Fibroblast of lung (primary cell): ENCODE results near the gene NBEA. TPM values are rescaled to one million over a fixed set of nuclear protein-coding genes. Genes with fewer than 3 reads are reported as not detected.
A peak's percentile ranks its signal among the peaks of the same experiment; 100 is the strongest.

Experiments used
- DNase-seq, 2 donors: peaks; one replicate each; pipeline versions ENCODE4 v3.0.0 to v3.0.0-alpha.2; 2010; ENCODE audit warnings: low read depth in 2 of 2
- H2AFZ ChIP-seq: 2 replicates; pipeline ENCODE4 v1.5.1; 2012; ENCODE audit warnings: low read length, control low read depth, inconsistent platforms
- H3K27ac ChIP-seq: 2 replicates; pipeline ENCODE4 v1.5.1; 2011; ENCODE audit warnings: low read length, control low read depth; ENCODE audit not compliant: insufficient read depth
- H3K27me3 ChIP-seq: 2 replicates; pipeline ENCODE4 v1.5.1; 2011; ENCODE audit warnings: mild to moderate bottlenecking, low read length; ENCODE audit not compliant: control insufficient read depth, insufficient read depth
- H3K36me3 ChIP-seq: 2 replicates; pipeline ENCODE4 v1.5.1; 2011; ENCODE audit warnings: low read length; ENCODE audit not compliant: control insufficient read depth, insufficient read depth
- H3K4me1 ChIP-seq: 2 replicates; pipeline ENCODE4 v1.5.1; 2011; ENCODE audit warnings: low read length; ENCODE audit not compliant: control insufficient read depth, insufficient read depth; ENCODE audit errors: extremely low read depth
- H3K4me2 ChIP-seq: 2 replicates; pipeline ENCODE4 v1.5.1; 2011; ENCODE audit warnings: low read length, control low read depth; ENCODE audit not compliant: insufficient read depth; ENCODE audit errors: extremely low read depth
- H3K4me3 ChIP-seq, 4 experiments: fragments of 200-600 bp in 1 of 4; sonication (generic) in 1 of 4; replicated peaks in 1 of 4; 2 replicates each; pipeline ENCODE4 v1.5.1; 2011 to 2016; ENCODE audit warnings: low read length in 4 of 4, low read depth in 3 of 4, mild to moderate bottlenecking in 3 of 4, control low read depth in 2 of 4, inconsistent platforms in 1 of 4, mixed read lengths in 1 of 4; ENCODE audit not compliant: insufficient read depth in 1 of 4; ENCODE audit errors: control extremely low read depth in 1 of 4
- H3K79me2 ChIP-seq: 2 replicates; pipeline ENCODE4 v1.5.1; 2012; ENCODE audit warnings: mild to moderate bottlenecking, low read length, inconsistent platforms; ENCODE audit not compliant: control insufficient read depth, insufficient read depth
- H3K9ac ChIP-seq: 2 replicates; pipeline ENCODE4 v1.5.1; 2011; ENCODE audit warnings: mild to moderate bottlenecking, low read length, control low read depth; ENCODE audit not compliant: insufficient read depth
- H3K9me3 ChIP-seq: 2 replicates; pipeline ENCODE4 v1.5.1; 2012; ENCODE audit warnings: low read depth, low read length; ENCODE audit not compliant: control insufficient read depth, insufficient read depth
- H4K20me1 ChIP-seq: 2 replicates; pipeline ENCODE4 v1.5.1; 2011; ENCODE audit warnings: low read length; ENCODE audit not compliant: control insufficient read depth, insufficient read depth; ENCODE audit errors: extremely low read depth
- EZH2 ChIP-seq: IDR thresholded peaks from 2 replicates; pipeline ENCODE4 v1.5.1; 2012; ENCODE audit warnings: low read length, control low read depth, mild to moderate bottlenecking; ENCODE audit errors: missing control alignments
- polyA plus RNA-seq, 2 donors: library from polyadenylated mRNA; depleted of rRNA in 1 of 2; stranded (reverse) in 1 of 2; unstranded in 1 of 2; fragments of >200 nt; gene quantifications; 2 replicates each; pipeline ENCODE4 v1.2.1, GENCODE V29; 2011 to 2012; ENCODE audit warnings: missing spikeins in 1 of 2
- total RNA-seq: library from RNA; depleted of rRNA; stranded (reverse); fragments of >200 nt; gene quantifications from 2 replicates; pipeline ENCODE4 v1.2.1, GENCODE V29; 2014
- TF ChIP-seq, protein P1 (sequence below), 2 donors: IDR thresholded peaks in 1 of 2; conservative IDR thresholded peaks in 1 of 2; 1 replicate in 1 of 2; 2 replicates in 1 of 2; pipeline ENCODE4 v1.5.1; 2011 to 2012; ENCODE audit warnings: low read length in 2 of 2, control low read depth in 1 of 2, inconsistent platforms in 1 of 2, low read depth in 1 of 2, mild to moderate bottlenecking in 1 of 2

NBEA gene
- total and polyA plus RNA-seq, 2 donors (not counting 1 experiment from before 2014, with no cell fraction given) = 3.6 to 7.8 TPM

DNA sequence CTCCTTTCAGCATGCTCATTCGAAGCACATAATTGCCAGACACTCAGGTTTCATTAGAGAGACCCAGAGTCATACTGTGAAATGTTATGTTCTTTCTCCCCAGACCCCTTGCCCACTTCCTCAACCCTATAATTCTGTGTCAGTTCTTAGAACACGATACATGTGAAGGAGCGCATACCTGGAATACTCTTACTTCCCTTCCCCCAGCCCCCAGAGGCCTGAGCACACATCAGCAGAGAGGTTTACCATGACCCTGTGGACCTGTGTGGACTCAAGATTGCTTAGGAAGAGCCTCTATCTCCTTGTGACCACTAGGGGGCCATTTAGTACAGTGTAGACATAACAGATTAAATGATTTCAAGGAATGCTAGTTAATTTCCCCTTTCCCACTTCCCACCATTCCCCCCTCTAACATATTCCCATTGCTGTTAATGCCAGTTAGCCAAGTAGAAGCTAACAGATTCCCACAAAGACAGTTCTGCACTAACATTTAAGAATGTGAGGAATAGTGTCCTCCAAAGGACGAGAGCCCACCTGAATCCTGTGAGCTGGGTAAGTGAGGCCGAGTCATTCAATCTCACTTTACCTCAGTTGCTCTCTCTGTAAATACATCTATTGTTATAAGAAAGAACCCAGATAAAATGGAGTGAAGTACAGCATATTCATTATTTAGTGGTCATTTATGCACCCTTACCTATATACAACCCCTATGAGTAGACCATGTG lies 688.6 kb downstream of the NBEA start:
- Histone ChIP-seq H2AFZ (no peak overlapping the region), H3K9me3 (no peaks in the 10 kb centered on the region), H3K9ac (no peak overlapping the region), H3K4me3 (no peak overlapping the region), H4K20me1 (no peaks in the 10 kb centered on the region), H3K79me2 (no peaks in the 10 kb centered on the region), H3K27me3 (no peaks in the 10 kb centered on the region), H3K27ac (no peak overlapping the region), H3K4me2 (no peak overlapping the region), H3K4me1 (no peaks in the 10 kb centered on the region), H3K36me3 (no peaks in the 10 kb centered on the region)
- TF ChIP-seq, protein P1, sequence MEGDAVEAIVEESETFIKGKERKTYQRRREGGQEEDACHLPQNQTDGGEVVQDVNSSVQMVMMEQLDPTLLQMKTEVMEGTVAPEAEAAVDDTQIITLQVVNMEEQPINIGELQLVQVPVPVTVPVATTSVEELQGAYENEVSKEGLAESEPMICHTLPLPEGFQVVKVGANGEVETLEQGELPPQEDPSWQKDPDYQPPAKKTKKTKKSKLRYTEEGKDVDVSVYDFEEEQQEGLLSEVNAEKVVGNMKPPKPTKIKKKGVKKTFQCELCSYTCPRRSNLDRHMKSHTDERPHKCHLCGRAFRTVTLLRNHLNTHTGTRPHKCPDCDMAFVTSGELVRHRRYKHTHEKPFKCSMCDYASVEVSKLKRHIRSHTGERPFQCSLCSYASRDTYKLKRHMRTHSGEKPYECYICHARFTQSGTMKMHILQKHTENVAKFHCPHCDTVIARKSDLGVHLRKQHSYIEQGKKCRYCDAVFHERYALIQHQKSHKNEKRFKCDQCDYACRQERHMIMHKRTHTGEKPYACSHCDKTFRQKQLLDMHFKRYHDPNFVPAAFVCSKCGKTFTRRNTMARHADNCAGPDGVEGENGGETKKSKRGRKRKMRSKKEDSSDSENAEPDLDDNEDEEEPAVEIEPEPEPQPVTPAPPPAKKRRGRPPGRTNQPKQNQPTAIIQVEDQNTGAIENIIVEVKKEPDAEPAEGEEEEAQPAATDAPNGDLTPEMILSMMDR (conservative IDR thresholded peaks at IDR 0.05 in 1 of 2, IDR thresholded peaks at IDR 0.05 in 1 of 2; ENCODE audit: low read depth in 1 of 2, low read length in 2 of 2) = peak; percentile 75 to 87
- no peak for TF ChIP-seq EZH2
- DNase-seq = peak; percentile 54 to 70

DNA sequence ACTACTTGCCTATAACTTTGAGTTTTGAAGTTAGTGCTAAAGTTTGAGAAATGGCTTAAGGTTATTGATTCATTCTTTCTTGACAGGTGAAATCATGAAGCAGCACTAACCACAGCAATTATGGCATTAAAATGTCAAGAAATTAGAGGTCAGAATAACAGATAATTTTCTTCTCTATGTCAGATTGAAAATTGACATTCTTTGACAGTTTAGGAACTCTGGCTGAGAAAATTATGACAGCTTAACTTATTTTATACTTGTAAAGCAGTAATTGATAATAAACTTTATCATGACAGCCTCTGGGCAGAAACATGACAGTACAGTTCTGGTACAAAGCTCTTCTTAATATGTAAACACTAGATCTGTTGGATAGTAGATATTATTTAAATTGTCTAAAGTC lies 689.6 kb downstream of the NBEA start:
- Histone ChIP-seq H2AFZ (no peak overlapping the region), H3K9me3 (no peaks in the 10 kb centered on the region), H3K27me3 (no peaks in the 10 kb centered on the region), H4K20me1 (no peaks in the 10 kb centered on the region), H3K9ac (no peak overlapping the region), H3K4me2 (no peak overlapping the region), H3K4me1 (no peaks in the 10 kb centered on the region), H3K27ac (no peak overlapping the region), H3K36me3 (no peaks in the 10 kb centered on the region), H3K4me3 (no peak overlapping the region), H3K79me2 (no peaks in the 10 kb centered on the region)
- no peak for DNase-seq
- TF ChIP-seq, protein P1 (conservative IDR thresholded peaks at IDR 0.05 in 1 of 2, IDR thresholded peaks at IDR 0.05 in 1 of 2; ENCODE audit: low read depth in 1 of 2, low read length in 2 of 2) = no peak
- TF ChIP-seq EZH2 = no peak

DNA sequence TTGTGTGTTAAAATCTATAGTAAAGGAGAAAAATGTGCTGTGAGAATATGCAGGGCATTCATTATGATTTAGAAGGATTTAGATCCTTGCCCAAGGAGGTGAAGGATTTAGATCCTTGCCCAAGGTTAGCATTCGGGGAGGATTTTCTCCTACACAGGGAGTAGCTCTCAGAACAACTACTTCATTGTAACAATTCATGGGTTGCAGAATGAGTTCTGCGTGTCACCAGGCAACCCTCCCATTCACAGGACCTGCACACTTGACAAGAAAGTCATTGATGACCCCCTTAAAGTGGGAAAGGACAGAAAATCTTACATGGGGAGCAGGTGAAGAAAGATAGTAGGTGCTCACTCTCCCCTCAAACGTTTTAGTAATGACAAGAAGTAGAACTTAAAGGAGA lies 701.6 kb downstream of the NBEA start:
- H3K9ac ChIP-seq = no peak overlapping the region
- H3K9me3 ChIP-seq = no peaks in the 10 kb centered on the region
- H3K4me3 ChIP-seq = no peak overlapping the region
- TF ChIP-seq EZH2 = no peak
- TF ChIP-seq, protein P1 (conservative IDR thresholded peaks at IDR 0.05 in 1 of 2, IDR thresholded peaks at IDR 0.05 in 1 of 2; ENCODE audit: low read depth in 1 of 2, low read length in 2 of 2) = no peak
- H3K79me2 ChIP-seq = no peaks in the 10 kb centered on the region
- no peak overlapping the region for H2AFZ ChIP-seq
- no peak overlapping the region for H3K27ac ChIP-seq
- no peak overlapping the region for H3K4me2 ChIP-seq
- no peaks in the 10 kb centered on the region for H4K20me1 ChIP-seq
- no peaks in the 10 kb centered on the region for H3K27me3 ChIP-seq
- no peak for DNase-seq
- no peaks in the 10 kb centered on the region for H3K4me1 ChIP-seq
- no peaks in the 10 kb centered on the region for H3K36me3 ChIP-seq
